NCI-H128 (cell line): Measurements from ENCODE around the gene VAV1.

Source experiments
- DNase-seq: peaks from one replicate; lab custom pipeline; 2025; ENCODE audit not compliant: unreplicated experiment; lab: John Stamatoyannopoulos, UW

Gene VAV1

GRCh38 chr19:6886277-6886897 is 113.9 kb downstream of the VAV1 start:
- DNase-seq = no peak

DNA sequence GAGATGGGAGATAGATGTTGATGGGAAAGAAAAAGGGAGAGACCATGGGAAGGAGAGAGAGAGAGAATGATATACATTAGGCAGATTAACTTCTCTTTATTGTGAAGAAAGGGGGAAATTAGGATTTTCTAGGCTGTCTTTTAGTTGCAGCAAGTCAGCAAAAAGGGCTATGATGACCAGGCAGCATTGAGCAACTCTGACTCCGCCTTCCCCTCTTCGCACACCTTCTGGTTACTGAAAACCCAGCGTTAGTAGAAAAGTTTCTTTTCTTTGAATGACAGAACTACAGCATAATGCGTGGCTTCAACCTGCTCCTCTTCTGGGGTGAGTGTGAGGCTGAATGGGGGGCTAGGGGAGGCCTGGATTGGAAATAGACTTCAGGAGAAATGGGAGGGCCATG is 114.8 kb downstream of the VAV1 start, which contains the start of gene ADGRE1:
Gene ADGRE1, plus strand, starts transcription at position 264 of the 400 bp plus-strand sequence. Its CDS starts 30 bp downstream, at position 294.
- DNase-seq = no peak

- no peak for DNase-seq
These were observed 116.5 kb downstream of the VAV1 start for GRCh38 chr19:6888967-6889366.

- DNase-seq = no peak
These were observed 117.9 kb downstream of the VAV1 start for GRCh38 chr19:6890401-6890913.

GRCh38 chr19:6890938-6891337 is 118.4 kb downstream of the VAV1 start:
- no peak for DNase-seq

GRCh38 chr19:6891761-6892385 is 119.4 kb downstream of the VAV1 start:
- DNase-seq = no peak

DNA sequence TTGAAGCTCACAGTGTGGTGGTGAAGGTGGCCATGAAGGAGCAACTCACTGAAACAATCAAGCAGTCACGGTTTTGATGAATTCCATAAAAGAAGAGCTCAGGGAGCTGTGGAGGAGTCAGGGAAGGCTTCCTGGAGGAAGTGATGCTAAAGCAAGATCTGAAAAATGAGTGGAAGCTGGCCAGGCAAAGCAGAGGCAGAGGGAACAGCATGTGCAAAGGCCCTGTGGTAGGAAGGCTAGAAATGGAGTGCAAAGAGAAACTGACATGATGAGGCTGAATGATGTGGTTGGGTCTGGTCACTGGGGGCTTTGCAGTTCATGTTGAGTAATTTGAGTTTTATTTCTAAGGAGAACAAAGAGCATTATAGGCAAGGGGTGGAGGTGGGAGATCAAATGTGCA is 121.8 kb downstream of the VAV1 start:
- DNase-seq = no peak

DNA sequence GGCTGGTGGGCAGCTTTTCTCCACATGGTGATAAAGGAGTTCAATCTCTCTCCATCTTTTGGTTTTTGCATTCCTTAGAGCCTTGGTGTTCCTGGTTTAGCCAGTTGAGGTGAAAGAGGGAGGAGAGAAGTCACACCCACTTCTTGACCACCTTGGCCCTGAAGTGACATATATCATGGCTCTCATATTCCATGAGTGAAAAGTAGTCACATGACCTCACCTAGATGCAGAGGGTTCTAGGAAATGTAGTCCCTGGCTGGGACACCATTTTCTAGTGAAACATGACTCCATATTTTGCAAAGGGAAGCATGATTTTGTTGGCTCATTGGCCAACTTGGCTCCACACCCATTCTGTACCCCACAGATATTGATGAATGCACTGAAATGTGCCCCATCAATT is 130.9 kb downstream of the VAV1 start:
- DNase-seq = no peak

DNA sequence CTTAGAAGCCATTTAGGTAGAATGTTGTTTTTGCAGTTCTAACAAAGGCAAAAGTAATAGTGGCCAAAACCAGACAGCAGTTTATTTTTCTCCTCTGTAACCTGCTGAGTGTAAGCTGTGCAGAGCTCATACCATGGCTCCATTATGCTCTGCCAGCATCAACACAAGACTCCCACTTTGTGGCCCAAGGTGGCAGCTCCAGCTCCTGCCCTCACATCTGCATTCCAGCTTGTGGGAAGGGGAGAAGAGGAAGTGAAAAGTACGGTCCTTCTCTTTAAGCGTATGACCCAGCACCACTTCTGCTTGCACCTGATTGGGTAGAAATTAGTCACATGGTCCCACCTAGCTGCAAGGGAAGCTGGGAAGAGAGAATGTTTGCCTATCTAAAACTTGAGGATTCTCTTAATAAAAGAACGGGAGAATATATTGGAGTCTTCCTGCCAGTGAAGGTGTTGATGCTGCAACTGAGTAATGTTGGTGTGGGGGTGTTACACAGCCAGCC is 134.1 kb downstream of the VAV1 start:
- DNase-seq = no peak
